ENCODE data around the gene PDCL2.
"Not testable (repeated sequence)": the region's sequence is repeated elsewhere in the genome, so short reads cannot be mapped to it uniquely, and the experiment has no call there.

PDCL2 gene

GRCh38 chr4:55582773-55583172, 9.3 kb downstream of the PDCL2 start:
- DNase-seq: not testable (repeated sequence)

GRCh38 chr4:55578341-55579010, 13.6 kb downstream of the PDCL2 start:
- no peak for DNase-seq

- DNase-seq: no peak
Observed at GRCh38 chr4:55575513-55575912, 16.5 kb downstream of the PDCL2 start.

- DNase-seq: no peak
Observed at GRCh38 chr4:55574252-55574651, 17.8 kb downstream of the PDCL2 start.

GRCh38 chr4:55571806-55572205, 20.2 kb downstream of the PDCL2 start:
- no peak for DNase-seq

DNA sequence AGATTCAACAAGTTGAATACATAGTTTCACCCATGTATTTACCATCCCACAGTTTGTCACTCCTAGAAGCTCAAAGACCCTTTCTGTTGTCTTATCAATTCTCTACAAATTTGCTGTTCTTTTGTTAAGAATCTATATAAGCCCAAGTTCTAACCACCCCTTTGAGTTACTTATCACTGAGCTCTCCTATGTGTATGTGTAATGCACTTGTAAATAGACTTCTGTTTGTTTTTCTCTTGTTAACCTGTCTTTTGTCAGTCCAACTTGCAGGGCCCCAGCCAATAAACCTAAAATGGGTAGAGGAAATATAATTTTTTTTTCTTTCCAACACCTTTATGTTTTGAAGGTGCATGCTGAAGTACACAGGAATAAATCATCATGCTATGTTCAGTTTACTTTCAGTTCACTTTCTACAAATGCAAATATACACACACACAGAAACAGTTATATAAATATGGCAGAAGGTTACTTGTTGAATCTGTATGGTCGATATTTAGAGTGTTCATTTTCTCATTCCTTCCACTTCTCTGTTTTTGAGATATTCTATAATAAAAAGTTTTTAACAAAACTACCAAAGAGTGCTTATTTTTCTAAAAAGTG, 23.0 kb downstream of the PDCL2 start:
- no peak for DNase-seq

- no peak for DNase-seq
Observed at GRCh38 chr4:55561889-55562288, 30.2 kb downstream of the PDCL2 start.

- no peak for DNase-seq
Observed at GRCh38 chr4:55560096-55560495, 31.9 kb downstream of the PDCL2 start.

- DNase-seq: no peak
Observed at GRCh38 chr4:55554453-55555030, 37.5 kb downstream of the PDCL2 start.

GRCh38 chr4:55553441-55554201, 38.4 kb downstream of the PDCL2 start:
- no peak for DNase-seq

DNA sequence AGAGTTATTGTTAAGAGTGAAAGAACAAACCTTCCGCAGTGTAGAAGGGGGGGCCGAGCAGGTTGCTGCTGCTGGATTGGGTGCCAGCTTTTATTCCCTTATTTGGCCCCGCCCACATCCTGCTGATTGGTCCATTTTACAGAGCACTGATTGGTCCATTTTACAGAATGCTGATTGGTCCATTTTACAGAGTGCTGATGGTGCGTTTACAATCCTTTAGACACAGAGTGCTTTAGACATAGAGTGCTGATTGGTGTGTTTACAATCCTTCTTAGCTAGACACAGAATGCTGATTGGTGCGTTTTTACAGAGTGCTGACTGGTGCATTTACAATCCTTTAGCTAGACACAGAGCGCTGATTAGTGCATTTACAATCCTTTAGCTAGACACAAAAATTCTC, 40.1 kb downstream of the PDCL2 start:
- not testable (repeated sequence) for DNase-seq

GRCh38 chr4:55549888-55550287, 42.2 kb downstream of the PDCL2 start:
- no peak for DNase-seq

GRCh38 chr4:55547918-55548317, 44.1 kb downstream of the PDCL2 start:
- DNase-seq: no peak

DNA sequence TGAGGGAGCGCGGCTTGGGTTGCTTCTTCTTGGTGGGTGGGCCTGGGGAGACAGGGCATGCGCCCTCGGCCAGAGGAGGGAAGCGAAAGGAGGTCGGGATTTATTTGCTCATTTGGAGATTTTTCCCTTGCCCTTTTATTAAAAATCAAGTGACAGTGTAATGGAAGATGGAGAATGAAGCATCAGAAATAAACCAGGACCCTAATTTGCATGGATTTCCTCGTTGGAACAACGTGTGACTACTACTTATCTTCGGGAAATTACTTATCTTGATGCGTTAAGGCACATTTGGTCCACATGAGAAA, 44.6 kb downstream of the PDCL2 start:
- no peak for DNase-seq

- peak; percentile 87 for DNase-seq
Observed at GRCh38 chr4:55546756-55547465, 45.1 kb downstream of the PDCL2 start, which contains the start of gene CLOCK. Gene CLOCK, minus strand, starts transcription at chr4:55546909. Its CDS starts 64,124 bp downstream, at chr4:55482785.

GRCh38 chr4:55546506-55546755, 45.6 kb downstream of the PDCL2 start:
- no peak for DNase-seq

DNA sequence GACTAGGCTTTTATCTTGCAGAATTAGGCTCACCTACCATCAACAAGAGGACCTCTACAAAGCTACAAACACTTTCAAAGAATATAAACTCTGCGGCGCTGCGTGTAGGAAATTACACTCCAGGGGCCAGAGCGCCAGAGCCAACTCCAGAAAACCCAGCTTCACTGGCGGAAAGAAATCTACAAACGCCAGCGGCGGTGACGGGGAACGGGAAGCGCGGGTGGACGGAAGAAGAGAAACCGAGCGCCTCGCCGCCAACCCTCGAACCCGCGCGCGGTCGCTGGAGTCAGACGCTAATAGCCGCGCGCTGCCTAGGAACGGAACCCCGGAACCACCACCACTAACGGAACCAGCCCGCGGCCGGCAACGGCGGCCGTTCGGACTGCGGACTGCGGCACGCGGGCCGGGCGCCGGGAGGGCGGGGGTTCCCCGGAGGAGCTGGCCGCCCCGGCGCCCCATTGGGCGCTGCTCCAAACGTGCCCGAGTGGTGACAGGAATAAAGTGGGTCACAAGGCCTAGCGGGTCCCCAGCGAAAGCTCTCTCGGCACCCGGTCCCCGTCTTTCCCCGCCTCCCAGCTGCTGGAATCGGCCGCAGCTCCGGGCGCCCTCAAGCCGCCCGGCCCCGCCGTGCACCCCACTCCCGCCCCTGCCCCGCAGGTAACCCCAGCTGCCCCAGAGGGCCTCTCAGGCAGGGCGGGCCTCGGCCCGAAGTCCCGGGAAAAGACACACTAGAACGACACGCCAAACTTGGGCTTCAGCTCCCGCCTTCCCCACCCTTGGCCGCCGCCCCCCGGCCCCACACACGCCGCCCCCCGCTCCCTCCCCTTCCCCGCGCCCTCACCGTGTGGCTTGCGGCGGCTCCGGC, 46.2 kb downstream of the PDCL2 start:
- peak; percentile 74 for DNase-seq

GRCh38 chr4:55545151-55545550, 46.9 kb downstream of the PDCL2 start:
- no peak for DNase-seq

GRCh38 chr4:55543858-55544257, 48.2 kb downstream of the PDCL2 start:
- DNase-seq: no peak

GRCh38 chr4:55540271-55540670, 51.8 kb downstream of the PDCL2 start:
- DNase-seq: no peak

- no peak for DNase-seq
Observed at GRCh38 chr4:55539658-55540057, 52.4 kb downstream of the PDCL2 start.

GRCh38 chr4:55538531-55538930, 53.5 kb downstream of the PDCL2 start:
- DNase-seq: no peak

GRCh38 chr4:55534306-55534705, 57.7 kb downstream of the PDCL2 start:
- no peak for DNase-seq

Measured in stimulated activated CD8-positive, alpha-beta memory T cell treated with anti-CD3 and anti-CD28 coated beads, Interleukin-4, amount 100 ng/mL, for 48 hours (primary cell).